Jurkat, Clone E6-1 (cell line): ENCODE results near the gene BAHCC1.

Experiments used
- DNase-seq: peaks from one replicate; pipeline ENCODE4 v3.0.0-alpha.2; 2011; ENCODE audit warnings: low read depth, low spot score
- H3K4me3 ChIP-seq: 2 replicates; pipeline ENCODE4 v1.5.1; 2011; ENCODE audit warnings: mild to moderate bottlenecking, low read length, control low read depth, moderate library complexity

BAHCC1 gene

DNA sequence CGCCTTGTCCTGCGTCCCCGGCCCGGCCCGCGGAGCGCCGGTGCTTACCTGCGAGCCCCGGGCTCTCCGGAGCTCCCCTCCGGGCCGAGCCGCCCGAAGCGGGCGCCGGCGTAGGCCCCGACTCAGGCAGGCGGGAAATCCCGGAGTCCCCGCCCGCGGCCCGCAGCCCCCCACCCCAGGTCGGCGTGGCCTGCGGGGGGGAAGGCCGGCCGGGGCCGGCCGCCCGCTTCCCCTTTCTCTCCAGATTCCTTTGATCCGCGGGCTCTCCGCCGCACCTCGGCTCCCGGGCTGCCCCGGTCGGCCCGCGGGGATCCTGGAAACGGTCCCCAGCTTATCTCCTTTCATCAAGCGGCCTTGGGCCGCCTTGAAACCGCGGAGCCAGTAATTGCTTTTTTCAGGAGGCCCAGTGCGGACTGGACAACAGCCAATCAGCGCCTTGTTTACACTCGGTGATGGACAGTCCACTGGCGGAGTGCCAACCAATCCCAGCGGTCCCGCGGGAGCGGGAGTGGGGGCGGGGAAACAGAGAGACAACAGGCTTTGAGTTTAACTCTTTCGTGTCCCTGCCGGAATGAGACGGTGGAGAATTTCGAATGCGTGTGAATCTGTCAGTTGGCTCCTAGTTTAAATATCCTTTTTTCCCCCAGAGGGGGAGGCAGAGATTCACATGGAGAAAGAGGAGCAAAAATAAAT is 1.4 kb upstream of the BAHCC1 start:
- peak overlapping the region; percentile 62 for H3K4me3 ChIP-seq

DNA sequence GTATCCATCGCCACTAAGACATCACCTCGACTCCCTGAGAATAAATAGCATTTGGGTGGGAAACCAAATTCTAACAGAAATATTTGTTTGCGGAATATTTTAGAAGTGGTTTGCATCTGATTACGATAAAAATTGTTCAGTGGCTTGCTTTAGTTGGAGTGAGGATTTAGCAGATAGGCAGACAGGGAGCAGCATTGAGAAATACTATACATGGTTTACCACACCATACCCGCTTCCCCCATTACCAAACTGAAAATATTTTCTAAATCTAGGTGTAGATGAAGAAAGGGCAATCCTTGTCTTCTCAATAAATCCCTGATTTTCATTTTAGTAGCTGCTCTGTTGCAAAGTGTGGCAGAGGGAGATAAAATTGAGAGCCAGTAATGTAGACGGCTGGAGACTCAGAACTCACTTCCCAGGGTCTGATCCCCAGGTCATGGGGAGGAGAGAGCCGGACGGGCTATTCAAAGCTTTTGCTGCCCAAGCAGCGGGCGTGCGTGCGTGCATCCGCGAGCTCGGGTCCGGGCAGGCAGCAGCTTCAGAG is 808 bp upstream of the BAHCC1 start:
- DNase-seq = no peak
- peak overlapping the region; percentile 62 for H3K4me3 ChIP-seq

More for the DNA sequence above, 1.4 kb upstream of the BAHCC1 start:
- peak; percentile 99 for DNase-seq

- no peak for DNase-seq
- peak overlapping the region; percentile 82 for H3K4me3 ChIP-seq
Measured at GRCh38 chr17:81395600-81396277, 482 bp downstream of the BAHCC1 start.

- H3K4me3 ChIP-seq = peak overlapping the region; percentile 82
- no peak for DNase-seq
Measured at GRCh38 chr17:81396278-81396721, 1.0 kb downstream of the BAHCC1 start.

DNA sequence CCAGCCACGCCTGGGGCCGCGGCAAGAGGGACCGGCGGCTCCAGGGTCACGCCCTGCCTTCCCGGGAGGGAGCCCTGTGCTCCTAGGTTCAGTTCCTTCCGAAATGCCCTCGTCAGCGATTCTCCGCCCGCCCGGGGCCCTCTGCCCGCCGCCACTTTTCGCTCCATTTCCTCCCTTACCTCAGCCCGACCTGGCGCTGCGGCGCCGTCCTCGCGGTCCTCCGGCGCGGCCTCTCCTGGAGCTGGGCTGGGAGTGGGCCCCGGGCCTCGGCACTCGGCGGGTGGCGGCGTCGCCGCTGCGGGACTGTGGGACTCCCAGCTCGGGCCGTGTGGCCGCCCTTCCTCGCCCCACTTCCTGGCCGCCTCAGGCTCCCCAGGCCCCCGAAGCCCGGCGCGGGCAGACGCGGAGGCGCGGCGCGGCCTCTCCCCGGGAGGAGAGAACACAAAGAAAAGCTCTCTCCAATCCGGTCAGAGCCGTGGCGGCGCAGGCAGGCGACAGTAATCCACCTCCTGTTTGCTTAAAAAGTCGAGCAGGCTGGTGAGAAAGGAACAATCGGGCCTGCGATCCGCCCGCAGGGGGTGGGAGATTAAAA is 1.6 kb downstream of the BAHCC1 start:
- peak overlapping the region; percentile 82 for H3K4me3 ChIP-seq
- DNase-seq = peak; percentile 58

DNA sequence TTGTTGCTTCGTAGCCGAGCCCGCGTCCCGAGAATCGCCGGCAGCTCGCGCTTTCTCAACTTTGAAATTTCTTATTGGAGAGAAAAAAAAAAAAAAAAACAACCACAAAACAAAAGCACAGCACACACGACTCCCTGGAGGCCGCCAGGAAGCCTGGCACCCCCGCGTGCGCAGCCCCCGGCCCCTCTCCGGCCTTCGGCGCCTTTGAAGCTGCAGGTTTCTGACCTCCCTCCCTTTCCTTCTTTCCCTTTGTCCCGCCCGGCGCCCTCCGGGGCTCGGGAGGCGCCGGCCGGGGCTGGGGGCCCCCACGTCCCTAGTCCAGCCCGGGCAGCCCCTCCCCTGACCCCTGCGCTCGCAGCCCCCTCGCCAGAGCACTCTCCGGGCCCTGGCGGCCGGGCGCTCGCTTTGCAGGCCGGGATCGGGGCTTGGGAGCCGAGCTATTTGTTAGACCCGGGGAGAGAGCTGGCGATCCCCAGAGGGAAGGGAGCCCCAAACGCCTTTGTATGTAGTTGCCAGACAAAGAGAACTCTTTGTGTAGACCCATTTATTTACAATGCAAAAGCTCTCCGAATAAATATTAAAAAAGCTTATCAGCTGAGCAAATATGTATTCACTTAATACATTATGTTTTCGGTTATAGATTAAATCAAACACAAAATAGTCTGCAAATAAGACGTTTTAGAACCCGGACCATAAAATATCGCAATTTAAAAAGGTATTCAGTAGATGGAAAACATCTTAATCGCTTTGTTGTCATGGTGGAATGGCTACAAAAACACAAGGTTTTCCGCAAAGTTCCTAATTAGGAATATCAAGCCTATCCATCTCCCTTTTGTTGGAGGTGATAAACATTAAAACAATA is 2.3 kb downstream of the BAHCC1 start:
- H3K4me3 ChIP-seq = peak overlapping the region; percentile 82
- no peak for DNase-seq

GRCh38 chr17:81398176-81398831 is 3.0 kb downstream of the BAHCC1 start:
- peak; percentile 71 for DNase-seq
- H3K4me3 ChIP-seq = peak overlapping the region; percentile 82

DNA sequence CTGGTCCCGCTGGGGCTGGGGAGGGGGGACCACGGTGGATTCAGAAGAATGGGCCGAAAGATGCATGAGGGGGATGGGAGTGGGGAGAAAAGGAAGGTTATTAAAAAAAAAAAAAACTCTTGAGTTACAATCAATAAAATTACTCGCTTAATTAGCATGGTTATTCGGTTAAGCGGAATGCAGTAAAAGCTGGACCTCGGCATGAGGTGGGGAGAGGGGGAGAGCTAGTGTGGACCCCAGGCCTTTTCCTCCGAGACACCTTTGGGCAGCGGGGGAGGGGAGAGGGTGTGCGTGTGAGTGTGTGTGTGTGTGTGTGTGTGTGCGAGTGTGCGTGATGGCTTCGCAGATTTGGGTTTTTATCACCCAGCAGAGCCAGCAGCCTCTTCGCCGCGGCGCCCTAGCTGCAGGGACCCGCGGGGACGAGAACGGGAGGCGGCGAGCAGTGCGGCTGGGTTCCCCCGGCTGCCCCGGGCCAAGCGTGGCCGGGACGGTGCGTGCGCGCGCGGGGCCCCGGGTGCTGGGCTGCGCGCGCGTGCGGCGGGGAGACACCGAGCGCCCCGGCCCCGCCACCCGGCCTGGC is 3.7 kb downstream of the BAHCC1 start:
- H3K4me3 ChIP-seq = peak overlapping the region; percentile 82
- DNase-seq = peak; percentile 54

DNA sequence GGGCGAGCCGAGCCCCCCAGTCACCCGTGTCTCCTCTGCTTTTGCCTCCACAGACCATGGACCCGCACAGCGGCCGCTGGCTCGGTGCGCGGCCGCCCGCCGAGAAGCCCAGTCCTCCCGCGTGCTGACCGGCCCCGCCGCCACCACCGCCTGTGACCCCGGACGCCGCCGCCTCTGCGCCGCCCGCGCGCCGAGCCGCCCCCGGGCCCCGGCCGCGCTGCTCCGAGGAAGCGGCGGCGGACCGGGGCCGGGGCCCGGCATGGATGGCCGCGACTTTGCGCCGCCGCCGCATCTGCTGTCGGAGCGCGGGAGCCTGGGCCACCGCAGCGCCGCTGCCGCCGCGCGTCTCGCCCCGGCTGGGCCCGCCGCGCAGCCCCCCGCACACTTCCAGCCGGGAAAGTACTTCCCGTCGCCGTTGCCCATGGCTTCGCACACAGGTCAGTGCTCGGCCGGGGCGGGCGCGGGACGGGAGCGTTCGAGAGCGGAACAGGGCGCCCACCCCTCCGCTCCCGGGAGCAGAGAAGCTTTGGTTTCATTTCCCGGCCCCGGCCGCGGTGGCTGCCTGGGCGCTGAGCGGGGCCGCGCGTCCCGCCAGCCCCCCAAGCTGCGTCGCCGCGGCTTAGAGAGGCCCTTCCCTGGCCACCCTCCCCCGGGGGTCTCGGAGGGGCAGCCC is 4.4 kb downstream of the BAHCC1 start:
- peak overlapping the region; percentile 57 for H3K4me3 ChIP-seq
- DNase-seq = no peak

DNA sequence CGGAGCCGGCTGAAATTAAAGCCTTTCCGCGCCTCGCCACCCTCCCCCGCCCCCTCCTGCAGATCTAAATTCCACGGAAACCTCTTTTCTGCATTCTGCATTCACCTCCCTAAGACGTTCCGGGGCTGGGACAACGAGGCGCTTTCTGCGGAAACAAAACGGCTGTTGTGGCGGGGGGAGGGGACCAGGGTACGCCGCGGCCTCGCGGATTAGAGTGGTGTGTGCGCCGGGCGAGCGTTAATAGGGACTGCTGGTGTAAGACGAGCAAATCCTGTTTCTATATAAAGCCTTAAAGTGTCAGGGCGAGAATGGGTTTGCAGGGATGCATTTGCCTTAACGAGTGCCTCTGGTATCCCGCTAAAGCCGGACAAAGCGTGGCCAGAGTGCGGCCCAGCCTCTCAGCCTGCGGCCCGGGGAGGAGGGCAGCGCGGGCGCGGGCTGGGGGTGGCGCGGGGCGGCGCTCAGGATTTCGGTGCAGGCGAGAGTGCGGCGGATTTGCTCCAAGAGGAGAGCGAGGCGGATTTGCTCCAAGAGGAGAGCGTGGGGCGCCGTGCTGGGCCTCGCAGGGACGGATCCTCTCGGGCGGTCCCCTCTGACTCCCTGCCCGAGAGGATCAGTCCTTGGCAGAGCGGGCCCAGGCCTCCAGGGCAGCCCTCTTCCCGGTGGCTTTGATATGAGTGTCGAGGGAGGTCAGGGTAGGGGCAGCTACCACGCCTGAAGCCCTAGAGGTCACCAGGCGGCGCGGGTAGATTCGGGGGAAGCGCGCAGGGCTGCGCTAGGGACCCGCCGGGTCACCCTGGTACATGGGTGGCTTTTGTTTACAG is 5.1 kb downstream of the BAHCC1 start:
- peak overlapping the region; percentile 57 for H3K4me3 ChIP-seq
- DNase-seq = no peak

DNA sequence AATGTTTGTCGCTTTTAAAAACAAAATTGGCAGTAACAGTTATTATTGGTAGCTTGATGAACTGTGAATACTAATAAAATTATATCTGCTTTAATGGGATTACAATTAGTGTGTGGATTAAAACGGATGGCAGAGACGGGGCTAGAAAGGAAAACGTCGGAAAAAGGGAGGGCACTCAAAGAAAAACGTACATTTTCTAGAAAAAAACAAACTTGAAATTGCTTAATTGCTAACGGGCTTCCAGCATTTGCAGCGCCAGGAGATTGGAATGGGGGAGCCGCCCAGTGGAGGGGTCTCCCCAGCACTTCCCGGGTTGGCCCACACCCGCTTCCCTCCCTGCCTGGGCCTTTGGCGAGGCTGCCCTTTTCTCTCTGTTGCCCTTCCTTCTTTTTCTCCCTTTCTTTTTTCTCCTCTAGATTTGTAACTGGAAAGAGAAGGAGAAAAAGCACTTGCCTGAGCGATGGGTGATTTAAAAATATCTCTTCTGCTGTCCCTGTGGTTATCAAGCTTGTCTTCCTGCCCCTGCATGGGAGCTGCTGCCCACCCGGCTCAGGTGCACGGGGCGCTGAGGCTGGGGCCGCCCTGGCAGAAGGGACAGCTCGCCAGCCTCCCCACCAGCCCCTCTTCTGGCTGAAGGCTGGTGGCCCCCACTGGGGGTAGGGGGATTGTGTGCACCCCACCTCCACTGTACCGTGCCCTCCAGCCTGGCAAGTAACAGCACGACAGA is 5.9 kb downstream of the BAHCC1 start:
- peak overlapping the region; percentile 57 for H3K4me3 ChIP-seq
- DNase-seq = no peak

- no peak for DNase-seq
- H3K4me3 ChIP-seq = peak overlapping the region; percentile 57
Measured at GRCh38 chr17:81401723-81402529, 6.7 kb downstream of the BAHCC1 start.

GRCh38 chr17:81402530-81402941 is 7.3 kb downstream of the BAHCC1 start:
- DNase-seq = no peak
- H3K4me3 ChIP-seq = peak overlapping the region; percentile 57

- H3K4me3 ChIP-seq = peak overlapping the region; percentile 57
- DNase-seq = no peak
Measured at GRCh38 chr17:81402981-81403467, 7.8 kb downstream of the BAHCC1 start.
